SK-N-MC (cell line): ENCODE measurements around the gene PCK2.

Source experiments
- EZH2 ChIP-seq: fragments of 200-600 bp; sonication (generic); IDR thresholded peaks from one replicate; pipeline ENCODE4 v1.6.1; 2017; ENCODE audit warnings: antibody characterized with exemption
- POLR2AphosphoS5 ChIP-seq: IDR thresholded peaks from 2 replicates; pipeline ENCODE4 v1.6.1; 2012; ENCODE audit warnings: mild to moderate bottlenecking, low read depth, low read length, borderline replicate concordance

- TF ChIP-seq POLR2AphosphoS5 (no peak), EZH2 (no peak)
These were observed 14.0 kb upstream of the PCK2 start for GRCh38 chr14:24080142-24080530.
